MCF 10A (cell line): ENCODE results near the gene BCAS1. TPM values are rescaled to one million over a fixed set of nuclear protein-coding genes. Genes with fewer than 3 reads are reported as not detected.

Source experiments
- BruUV-seq: library from RNA; stranded (reverse); fragments of 400-500 nt; replicated peaks from 2 replicates; lab custom pipeline; 2021; lab: Mats Ljungman, UMichigan
- CTCF ChIA-PET: fragments of 300-600 bp; sonication (Branson Sonifier 250); formaldehyde crosslinking; extraction: SDS; loops from one replicate; lab custom pipeline; 2021; ENCODE audit warnings: antibody characterized with exemption, inconsistent platforms; lab: Yijun Ruan, JAX
- POLR2A ChIA-PET: fragments of 300-600, 350-650 bp; sonication (Branson Sonifier 250); formaldehyde crosslinking; extraction: SDS; loops from one replicate; lab custom pipeline; 2020; ENCODE audit warnings: antibody characterized with exemption, inconsistent platforms; lab: Yijun Ruan, JAX
- DNase-seq: peaks from one replicate; pipeline ENCODE4 v3.0.0-alpha.2; 2018; ENCODE audit not compliant: unreplicated experiment
- H3K27ac Mint-ChIP-seq: one replicate; pipeline ENCODE4 v1.8.0; 2022; ENCODE audit warnings: mild to moderate bottlenecking, low read depth, mixed read lengths; ENCODE audit not compliant: unreplicated experiment
- H3K27me3 Mint-ChIP-seq: one replicate; pipeline ENCODE4 v1.8.0; 2022; ENCODE audit warnings: mixed read lengths; ENCODE audit not compliant: insufficient read depth, unreplicated experiment
- H3K36me3 Mint-ChIP-seq: one replicate; pipeline ENCODE4 v1.8.0; 2022; ENCODE audit warnings: mild to moderate bottlenecking, moderate library complexity, mixed read lengths; ENCODE audit not compliant: insufficient read depth, unreplicated experiment
- H3K4me1 Mint-ChIP-seq: one replicate; pipeline ENCODE4 v1.8.0; 2022; ENCODE audit warnings: mixed read lengths; ENCODE audit not compliant: insufficient read depth, unreplicated experiment
- H3K4me3 Mint-ChIP-seq: one replicate; pipeline ENCODE4 v1.8.0; 2022; ENCODE audit warnings: mild to moderate bottlenecking, moderate library complexity, mixed read lengths; ENCODE audit not compliant: unreplicated experiment
- H3K9me3 Mint-ChIP-seq: one replicate; pipeline ENCODE4 v1.8.0; 2022; ENCODE audit warnings: mixed read lengths; ENCODE audit not compliant: unreplicated experiment
- intact Hi-C: fragments of 100-400 bp; cut with micrococcal nuclease; formaldehyde crosslinking; loops from 2 replicates; pipeline ENCODE4 v1.14.1; 2022
- microRNA-seq: library from miRNA; unstranded; fragments of <30 nt; microRNA quantifications from one replicate; pipeline ENCODE4 v1.2.0, GENCODE V29; 2022
- total RNA-seq: library from RNA; stranded (reverse); gene quantifications from 2 replicates; pipeline ENCODE4 v1.2.3, GENCODE V29; 2022
- TF ChIP-seq, protein P1 (sequence below): fragments of 200-600 bp; IDR thresholded peaks from one replicate; pipeline ENCODE4 v1.8.0; 2022; ENCODE audit warnings: antibody characterized with exemption, mild to moderate bottlenecking; ENCODE audit not compliant: unreplicated experiment

BCAS1 gene
- total RNA-seq, 1 experiment from 2014 or later: not detected

DNA sequence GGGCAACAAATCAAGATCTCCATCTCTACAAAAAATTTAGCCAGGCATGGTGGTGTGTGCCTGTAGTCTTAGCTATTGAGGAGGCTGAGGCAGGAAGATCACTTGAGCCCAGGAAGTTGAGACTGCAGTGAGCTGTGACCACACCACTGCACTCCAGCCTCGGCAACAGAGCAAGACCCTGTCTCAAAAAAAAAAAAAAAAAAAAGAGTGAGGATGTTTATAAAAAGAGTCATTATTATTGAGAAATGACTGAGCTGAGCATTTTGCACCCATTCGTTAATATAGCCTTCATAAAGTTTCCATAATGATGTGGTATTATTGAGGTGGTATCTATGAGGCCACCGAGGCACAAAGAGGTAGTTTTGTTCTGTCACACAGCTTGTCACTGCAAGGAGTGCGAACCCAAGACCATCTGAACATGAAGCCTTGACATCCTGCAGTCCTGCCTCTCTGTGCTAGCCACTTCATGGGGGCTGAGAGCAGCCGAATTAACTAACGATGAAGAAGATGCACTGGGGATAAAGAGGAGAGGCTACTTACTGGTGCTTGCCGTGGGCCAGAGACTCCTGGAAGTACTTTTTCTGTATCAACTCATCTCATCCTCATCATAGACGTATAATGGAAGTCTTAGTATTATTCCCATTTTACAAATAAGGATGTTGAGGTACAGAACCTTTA lies 175.5 kb downstream of the BCAS1 start:
- H3K27me3 Mint-ChIP-seq: no peaks in the 10 kb centered on the region
- DNase-seq: no peak
- BruUV-seq: no TSS peak
- H3K4me3 Mint-ChIP-seq: no peak overlapping the region
- no peaks in the 10 kb centered on the region for H3K36me3 Mint-ChIP-seq
- TF ChIP-seq, protein P1, sequence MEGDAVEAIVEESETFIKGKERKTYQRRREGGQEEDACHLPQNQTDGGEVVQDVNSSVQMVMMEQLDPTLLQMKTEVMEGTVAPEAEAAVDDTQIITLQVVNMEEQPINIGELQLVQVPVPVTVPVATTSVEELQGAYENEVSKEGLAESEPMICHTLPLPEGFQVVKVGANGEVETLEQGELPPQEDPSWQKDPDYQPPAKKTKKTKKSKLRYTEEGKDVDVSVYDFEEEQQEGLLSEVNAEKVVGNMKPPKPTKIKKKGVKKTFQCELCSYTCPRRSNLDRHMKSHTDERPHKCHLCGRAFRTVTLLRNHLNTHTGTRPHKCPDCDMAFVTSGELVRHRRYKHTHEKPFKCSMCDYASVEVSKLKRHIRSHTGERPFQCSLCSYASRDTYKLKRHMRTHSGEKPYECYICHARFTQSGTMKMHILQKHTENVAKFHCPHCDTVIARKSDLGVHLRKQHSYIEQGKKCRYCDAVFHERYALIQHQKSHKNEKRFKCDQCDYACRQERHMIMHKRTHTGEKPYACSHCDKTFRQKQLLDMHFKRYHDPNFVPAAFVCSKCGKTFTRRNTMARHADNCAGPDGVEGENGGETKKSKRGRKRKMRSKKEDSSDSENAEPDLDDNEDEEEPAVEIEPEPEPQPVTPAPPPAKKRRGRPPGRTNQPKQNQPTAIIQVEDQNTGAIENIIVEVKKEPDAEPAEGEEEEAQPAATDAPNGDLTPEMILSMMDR: no peak
- ChIA-PET POLR2A (no interaction called here), CTCF (interaction anchor here (0.6 to 1.1 kb wide), 5 partner anchors 21 to 308 kb away, joined by 3 to 5 read pairs (median 3); no protein-coding TSS in a partner anchor)
- H3K9me3 Mint-ChIP-seq: no peaks in the 10 kb centered on the region
- intact Hi-C loops: no loop called here
- H3K4me1 Mint-ChIP-seq: peaks cover 22% of the 10 kb centered on the region
- H3K27ac Mint-ChIP-seq: no peak overlapping the region

Small RNAs within 50 kb of the gene (microRNA-seq; reads per million reads assigned to microRNA genes)
- not detected for gene MIR4756

Other genes starting within 250 kb of the BCAS1 start
- gene CYP24A1, start 103.4 kb upstream of the BCAS1 start, total RNA-seq: 0.28 and 0.34 TPM in 2 replicates
- 37.0 and 45.4 TPM in 2 replicates for gene PFDN4, start 137.5 kb upstream of the BCAS1 start, total RNA-seq